Thyroid gland (tissue), 4 donors: ENCODE data around the gene RIMBP2. TPM values are rescaled to one million over a fixed set of nuclear protein-coding genes. Genes with fewer than 3 reads are reported as not detected.

Experiments used
- DNase-seq, 2 donors: peaks; one replicate each; pipeline ENCODE4 v3.0.0-alpha.2; 2019
- H3K27ac ChIP-seq, 3 donors: fragments of 200-600 bp; sonication (generic); 1 replicate in 2 of 3; 2 replicates in 1 of 3; pipeline ENCODE4 v1.5.1; 2016 to 2019; ENCODE audit warnings: mild to moderate bottlenecking in 1 of 3, moderate library complexity in 1 of 3
- H3K27me3 ChIP-seq: fragments of 200-600 bp; sonication (generic); one replicate; pipeline ENCODE4 v1.5.1; 2019
- H3K36me3 ChIP-seq, 2 donors: fragments of 200-600 bp; sonication (generic); one replicate each; pipeline ENCODE4 v1.5.1; 2016 to 2019
- H3K4me1 ChIP-seq, 2 donors: fragments of 200-600 bp; sonication (generic); one replicate each; pipeline ENCODE4 v1.5.1; 2017 to 2019
- H3K4me3 ChIP-seq, 3 donors: fragments of 200-600 bp; sonication (generic); replicated peaks in 1 of 3; 1 replicate in 2 of 3; 2 replicates in 1 of 3; pipeline ENCODE4 v1.5.1; 2016; ENCODE audit warnings: mild to moderate bottlenecking in 1 of 3
- H3K9me3 ChIP-seq: fragments of 200-600 bp; sonication (generic); one replicate; pipeline ENCODE4 v1.5.1; 2017
- CTCF ChIP-seq, 6 experiments: fragments of 200-600 bp in 3 of 6; fragments of 450-650 bp in 3 of 6; sonication (generic) in 3 of 6; IDR thresholded peaks; one replicate each; pipeline ENCODE4 v1.5.1; 2016 to 2019; ENCODE audit warnings: antibody characterized with exemption in 6 of 6, mild to moderate bottlenecking in 2 of 6, inconsistent platforms in 1 of 6, moderate library complexity in 1 of 6
- POLR2A ChIP-seq, 2 donors: fragments of 450-650 bp; IDR thresholded peaks; one replicate each; pipeline ENCODE4 v1.6.1; 2017; ENCODE audit warnings: antibody characterized with exemption in 2 of 2, mild to moderate bottlenecking in 2 of 2, moderate library complexity in 1 of 2
- WGBS, 2 donors: methylation state at CpG; one replicate each; pipeline ENCODE4 v1.1.5; 2017; 5-methylcytosine and 5-hydroxymethylcytosine counted together
- intact Hi-C: fragments of 100-400 bp; cut with DNase I; formaldehyde crosslinking; loops from one replicate; pipeline ENCODE4 v1.15.1; 2023
- total RNA-seq, 4 donors: library from RNA; depleted of rRNA; stranded (reverse); fragments of >200 nt; gene quantifications; one replicate each; pipeline ENCODE4 v1.2.3, GENCODE V29; 2016

RIMBP2 gene
- total RNA-seq, 4 donors from 2014 or later: 0.11 to 2.2 (median 0.63) TPM

- no peaks in the 10 kb centered on the region for H3K36me3 ChIP-seq
- 85 to 87% methylated on average over 4 to 5 of the region's 5 CpGs for WGBS, 2 donors
- H3K4me1 ChIP-seq: no peaks in the 10 kb centered on the region
- no peaks in the 10 kb centered on the region for H3K27me3 ChIP-seq
- intact Hi-C loops: no loop called here
- DNase-seq: no peak
- no peak overlapping the region for H3K27ac ChIP-seq
- TF ChIP-seq POLR2A (IDR thresholded peaks at IDR 0.05) (no peak), CTCF (IDR thresholded peaks at IDR 0.05) (no peak)
- no peak overlapping the region for H3K4me3 ChIP-seq
- no peaks in the 10 kb centered on the region for H3K9me3 ChIP-seq
Measured at GRCh38 chr12:130509454-130509853, 206.6 kb downstream of the RIMBP2 start.

GRCh38 chr12:130508847-130509246, 207.3 kb downstream of the RIMBP2 start:
- no peak overlapping the region for H3K27ac ChIP-seq
- no peaks in the 10 kb centered on the region for H3K27me3 ChIP-seq
- no peak overlapping the region for H3K4me3 ChIP-seq
- no peak for DNase-seq
- intact Hi-C loops: no loop called here
- H3K9me3 ChIP-seq: no peaks in the 10 kb centered on the region
- H3K36me3 ChIP-seq: no peaks in the 10 kb centered on the region
- H3K4me1 ChIP-seq: no peaks in the 10 kb centered on the region
- WGBS, 2 donors: 86 to 90% methylated on average over 2 to 5 of the region's 6 CpGs
- TF ChIP-seq CTCF (IDR thresholded peaks at IDR 0.05) (no peak), POLR2A (IDR thresholded peaks at IDR 0.05) (no peak)

GRCh38 chr12:130508318-130508717, 207.8 kb downstream of the RIMBP2 start:
- intact Hi-C loops: no loop called here
- no peak for TF ChIP-seq CTCF (IDR thresholded peaks at IDR 0.05)

GRCh38 chr12:130506844-130507243, 209.3 kb downstream of the RIMBP2 start:
- Histone ChIP-seq H3K36me3 (no peaks in the 10 kb centered on the region), H3K9me3 (no peaks in the 10 kb centered on the region), H3K27ac (no peak overlapping the region), H3K27me3 (no peaks in the 10 kb centered on the region), H3K4me3 (no peak overlapping the region), H3K4me1 (no peaks in the 10 kb centered on the region)
- no peak for DNase-seq
- TF ChIP-seq POLR2A (IDR thresholded peaks at IDR 0.05) (no peak), CTCF (IDR thresholded peaks at IDR 0.05) (no peak)
- 86 to 92% methylated on average over 4 of the region's 4 CpGs for WGBS, 2 donors
- intact Hi-C loops: no loop called here

More at GRCh38 chr12:130508318-130508717, 207.8 kb downstream of the RIMBP2 start:
- H3K9me3 ChIP-seq: no peaks in the 10 kb centered on the region
- no peaks in the 10 kb centered on the region for H3K36me3 ChIP-seq
- 82 to 89% methylated on average over 5 of the region's 5 CpGs for WGBS, 2 donors
- no peaks in the 10 kb centered on the region for H3K27me3 ChIP-seq
- no peak for DNase-seq
- H3K27ac ChIP-seq: no peak overlapping the region
- H3K4me1 ChIP-seq: no peaks in the 10 kb centered on the region
- H3K4me3 ChIP-seq: no peak overlapping the region

GRCh38 chr12:130504840-130505175, 211.3 kb downstream of the RIMBP2 start:
- no peak for DNase-seq
- Histone ChIP-seq H3K9me3 (no peaks in the 10 kb centered on the region), H3K27me3 (no peaks in the 10 kb centered on the region), H3K4me1 (no peaks in the 10 kb centered on the region), H3K27ac (no peak overlapping the region), H3K36me3 (no peaks in the 10 kb centered on the region), H3K4me3 (no peak overlapping the region)
- TF ChIP-seq CTCF (IDR thresholded peaks at IDR 0.05): no peak
- no peak for TF ChIP-seq POLR2A (IDR thresholded peaks at IDR 0.05)
- WGBS, 2 donors: 79 to 84% methylated on average over 5 of the region's 5 CpGs
- intact Hi-C loops: no loop called here
